GM19467 (cell line): ENCODE measurements around the gene RGS16.
"Not testable (repeated sequence)": the region's sequence is repeated elsewhere in the genome, so short reads cannot be mapped to it uniquely, and the experiment has no call there.

ENCODE experiments used
- ATAC-seq: cut with Tn5 transposase; IDR thresholded peaks from one replicate; pipeline ENCODE4 v1.9.1; 2021; ENCODE audit warnings: mild to moderate bottlenecking, moderate library complexity; ENCODE audit not compliant: unreplicated experiment

The RGS16 gene, protein sequence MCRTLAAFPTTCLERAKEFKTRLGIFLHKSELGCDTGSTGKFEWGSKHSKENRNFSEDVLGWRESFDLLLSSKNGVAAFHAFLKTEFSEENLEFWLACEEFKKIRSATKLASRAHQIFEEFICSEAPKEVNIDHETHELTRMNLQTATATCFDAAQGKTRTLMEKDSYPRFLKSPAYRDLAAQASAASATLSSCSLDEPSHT

DNA sequence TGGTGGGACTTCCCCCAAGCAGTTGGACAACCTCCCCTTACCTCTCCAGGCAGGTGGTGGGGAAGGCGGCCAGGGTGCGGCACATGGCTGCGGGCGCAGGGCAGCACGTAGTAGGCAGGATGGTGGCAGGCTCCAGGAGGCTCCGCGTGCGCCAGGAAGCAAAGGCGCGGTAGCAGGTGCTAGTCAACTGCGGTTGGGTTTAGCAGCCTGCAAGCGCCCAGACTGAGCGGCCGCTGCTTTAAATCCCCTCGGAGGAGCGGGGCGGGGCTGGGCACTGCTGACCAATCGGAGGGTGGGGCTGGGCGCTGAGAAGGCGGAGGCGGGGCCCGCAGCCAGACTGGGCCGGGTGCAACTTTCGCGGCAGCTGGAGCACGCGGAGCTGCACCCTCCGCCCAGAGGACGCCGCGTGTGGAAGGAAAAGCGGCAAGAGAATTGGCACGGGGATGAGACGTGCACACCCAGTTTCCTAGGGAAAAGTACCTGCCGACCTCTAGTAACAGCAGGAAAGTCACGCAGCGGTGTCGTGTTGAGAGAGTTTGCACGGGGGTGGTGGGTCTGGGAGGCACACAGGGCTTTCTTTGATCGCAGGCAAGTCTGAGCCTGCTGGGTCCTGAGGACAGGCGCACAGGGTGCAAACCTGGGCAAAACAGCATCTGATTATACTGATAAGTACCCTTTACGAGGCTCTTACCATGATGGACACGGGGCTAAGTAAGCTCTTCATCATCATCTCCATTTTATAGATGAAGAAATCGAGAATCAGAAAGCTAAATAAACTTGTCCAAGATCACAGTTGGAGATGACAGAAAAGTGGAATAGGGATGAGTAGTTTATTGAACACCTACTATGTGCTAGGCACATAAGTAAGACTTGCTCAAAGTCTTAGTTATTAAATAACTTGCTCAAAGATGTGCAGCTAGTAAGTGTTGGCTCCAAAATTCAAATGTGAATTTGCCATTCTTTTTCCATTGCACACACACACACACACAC lies at the start of gene RGS16:
Gene RGS16, minus strand, starts transcription at position 215 of the 990 bp plus-strand sequence. Its CDS starts 130 bp downstream, at position 85.
- peak; percentile 83 for ATAC-seq

DNA sequence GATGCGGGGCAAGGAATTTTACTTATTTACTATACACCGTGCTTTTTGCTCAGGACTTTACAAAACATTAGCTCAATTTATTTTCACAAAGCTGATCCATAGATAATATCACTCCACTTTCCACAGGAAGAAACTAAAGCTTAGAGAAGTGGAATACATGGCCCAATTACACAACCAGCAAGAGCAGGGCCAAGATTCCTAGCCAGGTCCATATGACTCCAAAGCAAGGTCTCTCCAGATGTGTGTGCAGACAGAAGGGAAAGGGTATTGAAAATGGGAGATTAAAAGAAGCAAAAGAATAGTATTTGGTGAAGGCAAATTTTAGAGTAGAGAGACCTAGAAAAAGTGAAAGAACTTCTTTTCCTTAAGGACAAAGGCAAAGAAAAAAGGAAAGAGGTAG lies 49.8 kb upstream of the RGS16 start:
- ATAC-seq = no peak

DNA sequence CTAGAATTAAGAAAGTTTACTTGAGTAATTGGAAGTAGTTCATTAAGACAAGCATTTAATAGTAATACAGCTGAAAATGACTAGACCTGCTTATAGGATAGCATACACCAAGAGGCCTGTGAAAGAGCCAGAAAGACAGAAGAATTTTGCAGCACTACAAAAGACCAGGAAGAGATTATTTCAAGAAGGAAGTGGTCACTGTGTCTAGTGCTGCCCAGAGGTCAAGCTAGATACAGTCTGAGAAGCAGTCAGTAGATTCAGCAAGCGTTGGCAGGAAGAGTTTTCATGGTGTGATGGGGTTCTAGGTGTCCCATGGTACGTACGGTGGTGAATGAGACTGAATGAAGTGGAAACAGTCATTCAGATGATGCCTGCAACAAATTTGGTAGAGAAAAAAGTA lies 48.7 kb upstream of the RGS16 start:
- no peak for ATAC-seq

DNA sequence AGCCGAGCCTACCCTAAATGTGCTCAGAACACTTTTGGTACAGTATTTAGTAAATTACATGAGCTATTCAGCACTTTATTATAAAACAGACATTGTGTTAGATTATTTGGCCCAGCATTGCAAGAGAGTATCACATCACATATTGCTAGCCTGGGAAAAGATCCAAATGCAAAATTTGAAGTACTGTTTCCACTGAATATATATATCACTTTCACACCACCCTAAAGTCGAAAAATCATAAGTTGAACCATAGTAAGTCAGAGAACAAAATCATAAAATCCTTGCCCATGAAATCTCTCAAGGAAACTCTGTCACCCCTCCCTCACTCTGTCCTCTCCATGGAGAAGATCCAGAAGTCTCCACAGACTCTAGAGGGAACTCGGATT lies 47.1 kb upstream of the RGS16 start:
- ATAC-seq = no peak

DNA sequence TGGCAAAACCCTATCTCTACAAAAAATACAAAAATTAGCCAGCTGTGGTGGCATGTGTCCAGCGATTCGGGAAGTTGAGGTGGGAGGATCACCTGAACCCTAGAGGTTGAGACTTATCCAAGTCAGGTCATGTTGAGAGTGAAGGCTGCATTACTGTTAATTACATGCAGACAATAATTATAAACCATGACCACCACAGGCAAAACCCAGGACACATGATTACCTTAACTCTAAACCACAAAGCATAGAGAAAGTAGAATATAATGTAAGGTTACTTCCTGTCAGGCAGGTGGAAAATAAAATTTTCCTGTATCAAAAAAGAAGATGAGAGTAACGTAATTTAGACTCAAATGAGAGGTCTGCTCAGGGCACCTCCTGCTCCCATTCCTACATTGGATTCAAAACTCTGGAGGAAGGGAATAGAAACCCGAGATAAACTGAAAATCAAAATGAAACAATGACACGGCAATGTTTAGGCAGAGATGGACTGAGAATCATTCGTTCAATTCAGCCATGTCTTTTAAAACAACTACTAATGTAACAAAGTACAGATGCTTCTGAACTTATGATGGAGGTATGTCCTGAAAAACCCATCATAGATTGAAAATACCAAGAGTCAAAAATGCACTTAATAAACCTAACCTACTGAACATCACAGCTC lies 46.6 kb upstream of the RGS16 start:
- ATAC-seq = no peak

DNA sequence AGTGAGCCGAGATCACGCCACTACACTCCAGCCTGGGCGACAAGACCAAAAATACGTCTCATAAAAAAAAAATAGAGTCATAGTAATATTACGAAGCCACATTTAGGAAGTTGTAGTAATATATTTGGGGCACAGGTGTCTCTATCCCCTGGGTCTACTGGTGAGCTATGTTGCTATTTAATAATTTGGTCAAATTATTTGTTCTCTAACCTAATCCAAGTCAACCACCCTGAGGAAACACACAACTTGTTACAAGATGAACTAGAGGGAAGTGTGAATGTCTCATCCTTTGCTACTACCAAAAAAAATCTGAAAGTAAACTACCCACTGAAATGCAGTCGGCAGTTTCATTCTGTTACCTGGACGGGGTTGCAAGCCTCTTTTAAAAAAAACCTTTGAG lies 44.9 kb upstream of the RGS16 start:
- ATAC-seq = no peak

DNA sequence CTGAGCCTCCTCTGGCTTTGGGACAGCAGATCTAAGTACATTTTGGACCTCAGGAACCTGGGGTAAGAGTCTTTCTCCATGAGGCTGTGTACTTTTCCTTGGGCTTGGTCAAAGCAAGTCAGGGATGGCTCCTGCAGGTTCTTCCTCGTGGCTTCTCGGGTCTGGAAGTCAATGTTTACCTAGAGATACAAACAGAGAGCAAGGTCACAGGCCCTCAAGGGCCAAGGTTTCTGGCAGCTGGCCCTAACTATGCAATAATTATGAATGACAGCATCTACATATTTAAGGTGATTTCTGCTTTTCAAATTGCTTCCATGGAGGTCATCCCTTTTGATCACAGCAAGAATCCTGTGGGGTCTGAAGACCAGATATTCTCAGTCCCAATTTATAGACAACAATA lies 42.5 kb upstream of the RGS16 start:
- no peak for ATAC-seq

DNA sequence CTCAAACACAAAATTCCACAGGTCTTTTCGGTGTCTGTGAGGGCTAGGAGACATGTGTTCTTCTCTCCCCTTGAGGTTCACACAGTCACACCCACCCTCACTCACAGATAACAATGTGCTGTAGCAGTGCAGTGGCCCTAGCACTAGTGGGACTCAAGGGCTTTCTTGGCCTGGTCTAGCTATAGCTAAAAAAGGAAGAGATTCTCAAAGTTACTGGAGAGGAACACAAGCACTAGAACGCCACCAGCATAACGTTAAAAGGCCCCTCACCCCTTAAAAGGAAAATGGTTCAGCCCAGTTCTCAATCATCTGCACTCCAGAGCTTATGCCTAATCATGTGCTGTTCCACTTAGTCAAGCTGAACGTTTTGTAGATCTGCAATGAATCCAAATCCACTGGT lies 40.7 kb upstream of the RGS16 start:
- ATAC-seq = no peak

DNA sequence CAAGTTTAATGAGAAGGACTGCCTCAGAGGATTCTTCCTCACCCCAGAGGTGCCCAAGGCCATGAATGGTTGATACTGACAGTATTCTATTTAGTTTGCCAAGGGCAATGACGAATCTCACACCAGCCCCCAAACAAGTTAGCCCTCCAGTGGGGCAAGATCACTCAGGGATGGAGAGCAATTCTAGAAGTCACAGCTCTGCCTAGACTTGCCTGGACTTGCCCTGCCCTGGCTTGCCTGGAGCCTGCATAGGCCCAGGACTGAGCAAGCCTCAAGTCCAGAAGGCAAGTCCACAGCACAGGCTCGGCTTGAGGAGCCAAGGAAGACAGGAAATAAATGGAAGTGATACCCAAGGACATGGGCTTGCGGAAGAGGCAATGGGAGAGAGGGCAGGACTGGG lies 39.5 kb upstream of the RGS16 start:
- no peak for ATAC-seq

DNA sequence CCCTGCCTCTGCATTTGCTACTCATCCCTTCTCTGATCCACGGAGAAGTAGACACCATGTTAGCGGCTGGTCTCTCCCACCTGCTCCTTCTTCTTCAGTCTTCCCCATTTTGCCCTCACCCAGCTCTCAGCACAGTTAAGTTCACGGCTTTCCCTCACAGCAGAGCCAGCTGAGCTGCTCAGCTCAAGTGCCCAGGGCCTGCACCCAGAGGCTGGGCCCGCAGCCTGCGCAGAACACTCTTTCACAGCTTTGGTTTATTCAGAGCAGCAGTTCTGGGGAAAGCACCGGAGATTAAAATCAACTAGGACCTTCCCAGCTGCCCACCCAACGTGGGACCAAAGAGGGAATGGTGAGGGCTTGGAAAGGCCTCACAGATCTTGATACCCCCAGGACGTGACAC lies 38.3 kb upstream of the RGS16 start:
- ATAC-seq = no peak

DNA sequence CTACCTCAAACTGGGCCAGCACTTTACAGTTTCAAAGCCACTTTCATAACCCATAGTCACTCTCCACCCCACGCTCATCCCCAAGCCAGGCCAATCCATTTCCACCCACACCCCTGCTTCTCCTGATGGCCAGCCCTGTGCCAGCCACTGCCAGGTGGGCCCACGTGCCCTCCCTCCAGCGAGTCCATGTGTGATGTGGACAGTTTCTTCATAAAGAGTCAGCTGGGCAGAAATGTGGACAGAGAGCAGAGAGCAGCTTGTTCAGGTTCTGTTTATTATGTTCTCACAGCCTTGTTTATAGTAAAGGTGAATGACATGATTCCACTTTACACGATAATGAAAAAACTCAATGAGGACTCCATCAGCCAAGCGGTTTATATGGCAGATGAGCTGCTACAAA lies 37.4 kb upstream of the RGS16 start:
- no peak for ATAC-seq

DNA sequence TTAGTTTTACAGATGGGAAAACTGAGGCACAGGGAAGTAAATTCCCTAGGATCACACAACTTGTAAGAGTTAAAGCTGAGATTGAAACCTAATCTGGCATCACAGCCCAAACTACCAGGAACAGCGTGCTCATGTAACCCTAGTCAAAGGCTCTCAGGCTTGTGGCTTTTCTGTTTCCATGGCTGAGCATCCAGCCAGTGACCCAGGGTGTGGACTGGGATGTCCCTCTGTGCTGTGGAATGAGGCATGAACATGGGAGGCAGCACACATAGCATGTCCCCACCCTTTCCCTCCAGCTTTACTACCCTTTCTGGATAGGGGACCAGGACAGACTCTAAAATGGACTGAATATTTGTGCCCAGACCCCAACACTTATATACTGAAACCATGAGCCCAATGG lies 35.1 kb upstream of the RGS16 start:
- no peak for ATAC-seq

DNA sequence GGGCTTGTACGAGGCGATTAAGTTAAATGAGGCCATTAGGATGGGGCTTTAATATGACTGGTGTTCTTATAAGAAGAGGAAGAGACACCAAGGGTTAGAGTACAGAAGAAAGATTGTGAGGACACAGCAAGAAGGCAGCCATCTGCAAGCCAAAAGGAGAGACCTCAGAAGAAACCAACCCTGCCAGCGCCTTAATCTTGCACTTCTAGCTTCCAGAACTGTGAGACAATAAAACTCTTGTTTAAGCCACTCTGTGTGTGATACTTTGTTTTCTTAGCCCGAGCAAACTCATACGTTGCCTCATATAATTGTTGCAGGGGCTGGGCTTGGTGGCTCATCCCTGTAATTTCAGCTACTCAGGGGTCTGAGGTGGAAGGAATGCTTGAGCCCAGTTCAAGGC lies 33.6 kb upstream of the RGS16 start:
- no peak for ATAC-seq

DNA sequence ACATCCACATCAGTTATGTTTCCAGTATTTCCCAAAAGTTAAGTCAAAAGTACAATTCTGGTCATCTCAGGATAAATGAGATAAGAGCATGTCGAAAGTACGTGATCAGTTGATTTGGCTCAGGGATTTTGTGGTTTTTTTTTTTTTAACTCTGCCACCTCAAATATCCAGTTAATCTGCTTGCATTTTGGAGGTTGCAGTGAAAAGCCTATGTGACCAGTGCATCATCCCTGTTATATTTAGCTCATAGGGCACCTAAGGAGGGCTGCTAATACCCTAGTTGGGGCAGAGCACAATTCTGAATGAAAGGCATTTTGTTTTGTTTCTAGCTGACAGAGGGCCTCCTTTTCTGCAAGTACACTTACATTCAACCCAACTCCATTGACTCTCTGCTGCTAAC lies 31.7 kb upstream of the RGS16 start:
- no peak for ATAC-seq

DNA sequence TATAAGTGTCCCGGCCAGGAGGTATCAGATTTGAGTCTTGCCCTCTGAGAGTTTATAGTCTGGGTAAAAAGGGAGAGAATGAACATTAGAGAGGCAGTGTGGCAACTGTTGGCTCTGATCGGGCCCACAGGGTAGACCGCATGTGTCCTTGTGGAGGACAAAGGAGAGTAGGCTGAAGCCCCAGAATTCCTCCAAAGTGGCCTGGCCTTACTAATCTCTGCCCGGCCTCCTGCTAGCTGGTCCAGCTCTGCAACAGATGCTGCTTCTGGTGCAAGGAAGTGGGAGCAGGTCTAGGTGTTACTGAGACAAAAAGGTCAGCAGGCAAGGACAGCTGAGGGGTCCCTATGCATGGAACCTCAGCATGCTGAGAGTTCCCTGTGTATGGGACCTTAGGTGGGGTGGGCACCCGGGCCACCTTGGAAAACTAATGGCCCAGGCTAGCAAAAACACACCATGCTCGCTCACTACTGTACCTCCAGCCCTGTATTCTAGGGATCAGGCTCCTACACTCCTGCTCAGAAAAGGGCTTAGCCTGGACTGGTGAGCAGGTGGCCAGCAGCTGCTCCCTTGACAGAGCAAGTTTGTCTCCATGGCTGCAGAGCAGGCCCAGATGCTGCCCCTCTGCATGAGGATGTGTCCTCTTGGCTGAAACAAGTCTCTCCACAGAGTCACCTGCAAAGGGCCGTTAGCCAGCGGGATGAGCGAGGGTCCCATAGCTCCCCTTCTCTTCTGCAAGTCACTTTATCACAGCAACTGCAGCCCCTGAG lies 30.3 kb upstream of the RGS16 start:
- no peak for ATAC-seq

DNA sequence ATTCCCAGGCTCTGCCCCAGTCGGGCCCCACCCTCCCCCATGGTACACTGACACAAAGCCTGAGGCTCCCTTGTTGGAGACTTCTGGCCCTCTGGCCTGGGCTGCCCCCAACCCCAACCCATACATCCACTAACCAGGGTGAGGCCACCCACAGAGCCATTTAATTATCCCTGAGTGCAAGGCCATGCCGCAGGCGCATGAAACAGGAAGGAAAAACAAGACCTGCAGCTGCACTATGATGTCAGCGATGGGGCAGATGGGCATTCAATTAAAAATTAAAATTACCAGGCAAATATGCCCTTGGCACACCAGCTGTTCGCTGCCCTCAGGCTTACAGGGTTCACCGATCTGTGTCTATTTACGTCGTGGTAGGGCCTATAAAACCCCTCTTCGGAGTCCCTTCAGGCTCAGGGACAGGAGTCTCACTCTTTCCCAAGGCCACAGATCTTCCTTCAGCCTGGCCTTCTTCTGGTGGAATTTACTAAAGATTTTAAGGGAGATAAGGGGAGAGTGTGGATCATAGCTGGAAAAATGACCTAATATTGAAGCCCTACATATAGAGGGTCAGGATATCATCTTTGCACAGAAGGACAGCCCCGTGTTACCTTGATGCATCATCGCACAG lies 29.6 kb upstream of the RGS16 start:
- ATAC-seq = no peak

DNA sequence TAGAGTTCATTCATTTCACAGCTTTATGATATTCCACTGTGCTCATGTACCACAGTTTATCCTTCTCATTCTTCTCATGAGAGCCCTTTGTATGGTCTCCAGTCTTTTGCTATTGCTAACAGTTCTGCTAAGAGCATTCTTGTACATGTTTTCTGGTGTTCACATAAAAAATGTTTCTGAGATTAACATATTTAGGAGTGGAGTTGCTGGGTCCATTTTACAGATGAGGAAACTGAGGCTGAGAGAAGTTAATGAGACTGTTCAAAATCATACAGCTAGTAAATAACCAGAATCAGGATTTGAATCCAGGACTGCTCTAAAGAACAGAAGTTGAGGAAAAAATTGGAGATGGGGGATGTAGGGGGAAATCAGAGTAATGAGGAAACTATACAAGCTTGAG lies 28.8 kb upstream of the RGS16 start:
- no peak for ATAC-seq

DNA sequence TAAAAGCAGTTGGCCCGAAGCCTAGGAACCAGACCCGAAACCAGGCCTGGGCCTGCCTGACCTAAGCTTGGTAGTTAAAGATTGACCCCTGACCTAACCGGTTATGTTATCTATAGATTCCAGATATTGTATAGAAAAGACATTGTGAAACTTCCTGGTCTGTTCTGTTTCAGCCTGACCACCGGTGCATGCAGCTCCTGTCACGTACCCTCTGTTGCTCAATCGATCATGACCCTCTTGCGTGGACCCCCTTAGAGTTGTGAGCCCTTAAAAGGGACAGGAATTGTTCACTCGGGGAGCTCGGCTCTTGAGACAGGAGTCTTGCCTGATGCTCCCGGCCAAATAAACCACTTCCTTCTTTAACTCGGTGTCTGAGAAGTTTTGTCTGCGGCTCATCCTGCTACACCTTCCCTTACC lies 28.3 kb upstream of the RGS16 start:
- not testable (repeated sequence) for ATAC-seq

DNA sequence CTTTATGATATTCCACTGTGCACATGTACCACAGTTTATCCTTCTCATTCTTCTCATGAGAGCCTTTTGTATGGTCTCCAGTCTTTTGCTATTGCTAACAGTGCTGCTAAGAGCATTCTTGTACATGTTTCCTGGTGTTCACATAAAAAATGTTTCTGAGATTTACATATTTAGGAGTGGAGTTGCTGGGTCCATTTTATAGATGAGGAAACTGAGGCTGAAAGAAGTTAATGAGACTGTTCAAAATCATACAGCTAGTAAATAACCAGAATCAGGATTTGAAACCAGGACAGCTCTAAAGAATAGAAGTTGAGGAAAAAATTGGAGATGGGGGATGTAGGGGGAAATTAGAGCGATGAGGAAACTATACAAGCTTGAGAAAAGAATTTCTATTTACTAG lies 27.8 kb upstream of the RGS16 start:
- no peak for ATAC-seq

DNA sequence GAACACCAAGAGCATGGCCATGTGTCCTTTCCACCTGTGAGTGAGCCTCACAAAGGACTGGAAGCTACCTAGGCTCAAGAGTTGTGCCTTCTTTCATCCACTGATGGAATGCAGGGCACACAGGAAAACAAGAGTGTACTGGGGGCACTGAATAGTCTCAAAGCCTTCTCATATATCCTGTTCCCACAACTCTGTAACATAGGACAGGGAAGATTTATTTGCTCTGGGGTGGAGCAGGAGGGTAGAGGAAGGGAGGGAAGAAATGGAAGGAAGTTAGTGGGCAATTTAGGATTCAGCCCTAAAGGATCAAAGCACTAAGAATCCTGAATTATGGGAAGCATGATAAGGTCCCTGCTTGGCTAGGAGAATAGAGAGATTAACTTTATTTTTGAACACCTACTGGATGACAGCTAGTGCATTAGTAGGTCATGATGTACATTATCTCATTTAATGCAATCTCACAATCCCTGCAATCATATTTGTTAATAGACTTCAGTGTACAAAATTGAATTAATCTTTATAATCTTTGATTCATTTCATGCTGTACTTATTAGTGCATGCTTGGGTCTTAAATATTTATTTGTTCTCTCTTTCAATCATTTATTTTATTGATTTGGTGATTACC lies 27.0 kb upstream of the RGS16 start:
- ATAC-seq = no peak
